Lung (tissue), 12 donors: Measurements from ENCODE around the gene PTPN3. TPM values are rescaled to one million over a fixed set of nuclear protein-coding genes. Genes with fewer than 3 reads are reported as not detected.

Experiments used
- ATAC-seq: fragments of 200-7000 bp; cut with Tn5 transposase; one replicate; pipeline ENCODE4 v1.9.1; 2020; ENCODE audit warnings: moderate number of reproducible peaks; ENCODE audit not compliant: insufficient read depth, low FRiP score
- DNase-seq, 3 donors: peaks; one replicate each; pipeline ENCODE4 v3.0.0-alpha.2; 2013 to 2017
- H3K27ac ChIP-seq, 2 donors: one replicate each; pipeline ENCODE4 v1.5.1; 2013; ENCODE audit warnings: mild to moderate bottlenecking in 2 of 2, moderate library complexity in 2 of 2, control low read depth in 1 of 2, inconsistent platforms in 1 of 2, low read depth in 1 of 2, low read length in 1 of 2
- H3K27me3 ChIP-seq, 3 donors: one replicate each; pipeline ENCODE4 v1.5.1; 2013; ENCODE audit warnings: low read length in 2 of 3; ENCODE audit not compliant: control insufficient read depth in 3 of 3, insufficient read depth in 3 of 3
- H3K36me3 ChIP-seq, 4 donors: one replicate each; pipeline ENCODE4 v1.5.1; 2013; ENCODE audit warnings: low read length in 4 of 4, mild to moderate bottlenecking in 1 of 4, moderate library complexity in 1 of 4; ENCODE audit not compliant: control insufficient read depth in 4 of 4, insufficient read depth in 4 of 4
- H3K4me1 ChIP-seq, 5 donors: one replicate each; pipeline ENCODE4 v1.5.1; 2013; ENCODE audit warnings: low read length in 5 of 5, mild to moderate bottlenecking in 2 of 5, moderate library complexity in 1 of 5; ENCODE audit not compliant: control insufficient read depth in 5 of 5, insufficient read depth in 5 of 5
- H3K4me3 ChIP-seq: one replicate; pipeline ENCODE4 v1.5.1; 2013; ENCODE audit warnings: mild to moderate bottlenecking, control low read depth, moderate library complexity
- H3K9ac ChIP-seq, 2 donors: one replicate each; pipeline ENCODE4 v1.5.1; 2013; ENCODE audit warnings: low read length in 2 of 2, control low read depth in 1 of 2; ENCODE audit not compliant: insufficient read depth in 1 of 2
- H3K9me3 ChIP-seq, 4 donors: one replicate each; pipeline ENCODE4 v1.5.1; 2013; ENCODE audit warnings: low read length in 3 of 4, mild to moderate bottlenecking in 1 of 4, moderate library complexity in 1 of 4; ENCODE audit not compliant: control insufficient read depth in 4 of 4, insufficient read depth in 3 of 4
- WGBS, 2 donors: extraction: QIAGEN DNeasy Blood & Tissue Kit; methylation state at CpG; one replicate each; pipeline ENCODE4 v1.1.7; 2013; 5-methylcytosine and 5-hydroxymethylcytosine counted together
- polyA plus RNA-seq, 2 donors: library from polyadenylated mRNA; stranded (reverse); fragments of 200-250 nt; gene quantifications; one replicate each; pipeline ENCODE4 v1.2.1, GENCODE V29; 2013
- total RNA-seq, 2 donors: library from RNA; depleted of rRNA in 1 of 2; stranded (reverse); fragments of >200 nt in 1 of 2; gene quantifications; one replicate each; pipeline ENCODE4 v1.2.1, GENCODE V29; 2014 to 2021
- TF ChIP-seq, protein P1 (sequence below): IDR thresholded peaks from 2 replicates; pipeline ENCODE4 v1.5.1; 2012; ENCODE audit warnings: mild to moderate bottlenecking; ENCODE audit errors: control extremely low read depth, extremely low read depth
- donor health status: control.
- donor health status: control.
- donor health status: Bipolar disorder and iron deficiency.
- donor health status: healthy.
- donor health status: DM: yes; HTN: yes; CAD: no.

Gene PTPN3
- total and polyA plus RNA-seq, 4 donors, result 5.7 to 16.9 (median 11.2) TPM

GRCh38 chr9:109335121-109335520 is 163.0 kb downstream of the PTPN3 start:
- no peak overlapping the region for H3K9ac ChIP-seq
- no peaks in the 10 kb centered on the region for H3K9me3 ChIP-seq
- no peak overlapping the region for H3K4me3 ChIP-seq
- H3K4me1 ChIP-seq, result peaks cover 0 to 12% (median 2%) of the 10 kb centered on the region in 5 donors
- ATAC-seq (no peak), DNase-seq (no peak)
- TF ChIP-seq, protein P1, sequence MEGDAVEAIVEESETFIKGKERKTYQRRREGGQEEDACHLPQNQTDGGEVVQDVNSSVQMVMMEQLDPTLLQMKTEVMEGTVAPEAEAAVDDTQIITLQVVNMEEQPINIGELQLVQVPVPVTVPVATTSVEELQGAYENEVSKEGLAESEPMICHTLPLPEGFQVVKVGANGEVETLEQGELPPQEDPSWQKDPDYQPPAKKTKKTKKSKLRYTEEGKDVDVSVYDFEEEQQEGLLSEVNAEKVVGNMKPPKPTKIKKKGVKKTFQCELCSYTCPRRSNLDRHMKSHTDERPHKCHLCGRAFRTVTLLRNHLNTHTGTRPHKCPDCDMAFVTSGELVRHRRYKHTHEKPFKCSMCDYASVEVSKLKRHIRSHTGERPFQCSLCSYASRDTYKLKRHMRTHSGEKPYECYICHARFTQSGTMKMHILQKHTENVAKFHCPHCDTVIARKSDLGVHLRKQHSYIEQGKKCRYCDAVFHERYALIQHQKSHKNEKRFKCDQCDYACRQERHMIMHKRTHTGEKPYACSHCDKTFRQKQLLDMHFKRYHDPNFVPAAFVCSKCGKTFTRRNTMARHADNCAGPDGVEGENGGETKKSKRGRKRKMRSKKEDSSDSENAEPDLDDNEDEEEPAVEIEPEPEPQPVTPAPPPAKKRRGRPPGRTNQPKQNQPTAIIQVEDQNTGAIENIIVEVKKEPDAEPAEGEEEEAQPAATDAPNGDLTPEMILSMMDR, result no peak
- H3K27me3 ChIP-seq, result peaks cover 0 to 4% (median 0%) of the 10 kb centered on the region in 3 donors
- WGBS, 2 donors, result 60 to 85% methylated on average over 7 of the region's 7 CpGs
- no peaks in the 10 kb centered on the region for H3K36me3 ChIP-seq
- H3K27ac ChIP-seq, result no peak overlapping the region

GRCh38 chr9:109331353-109331752 is 166.8 kb downstream of the PTPN3 start:
- DNase-seq (peak; percentile 53 to 82 (median 74)), ATAC-seq (peak; percentile 67)
- Histone ChIP-seq H3K9ac (peak overlapping the region in 1 of 2 donors; percentile 47), H3K36me3 (no peaks in the 10 kb centered on the region), H3K4me1 (peaks cover 0 to 27% (median 4%) of the 10 kb centered on the region in 5 donors), H3K9me3 (no peaks in the 10 kb centered on the region), H3K27me3 (peaks cover 0 to 3% (median under 1%) of the 10 kb centered on the region in 3 donors), H3K27ac (peak overlapping the region in 1 of 2 donors; percentile 84), H3K4me3 (no peak overlapping the region)
- TF ChIP-seq, protein P1, result no peak
- WGBS, 2 donors, result 43 to 50% methylated on average over 5 of the region's 5 CpGs

- TF ChIP-seq, protein P1, result no peak
- H3K27ac ChIP-seq, result peak overlapping the region in 1 of 2 donors; percentile 73
- H3K9ac ChIP-seq, result no peak overlapping the region
- H3K36me3 ChIP-seq, result no peaks in the 10 kb centered on the region
- H3K4me1 ChIP-seq, result peaks cover 0 to 27% (median 4%) of the 10 kb centered on the region in 5 donors
- peak; percentile 40 to 71 (median 69) for DNase-seq
- no peak overlapping the region for H3K4me3 ChIP-seq
- ATAC-seq, result peak; percentile 42
- peaks cover 0 to 3% (median 0%) of the 10 kb centered on the region in 3 donors for H3K27me3 ChIP-seq
- H3K9me3 ChIP-seq, result no peaks in the 10 kb centered on the region
- WGBS, 2 donors, result 48 to 74% methylated on average over 11 of the region's 11 CpGs
These were observed 168.4 kb downstream of the PTPN3 start for GRCh38 chr9:109329638-109330258.
